CD8-positive, alpha-beta memory T cell (primary cell): ENCODE data around the gene P4HA2. TPM values are rescaled to one million over a fixed set of nuclear protein-coding genes. Genes with fewer than 3 reads are reported as not detected.
"Not testable (repeated sequence)": the region's sequence is repeated elsewhere in the genome, so short reads cannot be mapped to it uniquely, and the experiment has no call there.

Experiments used
- CTCF ChIA-PET: fragments of 350-600 bp; sonication (Branson Sonifier 250); formaldehyde crosslinking; loops from one replicate; lab custom pipeline; 2021; ENCODE audit warnings: antibody characterized with exemption; lab: Charles Lee
- POLR2A ChIA-PET: fragments of 350-600 bp; sonication (Branson Sonifier 250); formaldehyde crosslinking; loops from one replicate; lab custom pipeline; 2021; ENCODE audit warnings: antibody characterized with exemption; lab: Charles Lee
- DNase-seq, 5 donors: peaks; one replicate each; pipeline versions ENCODE4 v3.0.0 to v3.0.0-alpha.2; 2020 to 2022; ENCODE audit warnings: mixed read lengths in 1 of 5
- H3K27ac ChIP-seq: one replicate; pipeline ENCODE4 v1.7.0; 2013; ENCODE audit warnings: low read depth, mild to moderate bottlenecking, low read length, moderate library complexity
- H3K27me3 ChIP-seq: 2 replicates; pipeline ENCODE4 v1.7.0; 2013; ENCODE audit warnings: low read length, mild to moderate bottlenecking; ENCODE audit not compliant: insufficient read depth, poor library complexity, severe bottlenecking
- H3K36me3 ChIP-seq: 2 replicates; pipeline ENCODE4 v1.7.0; 2013; ENCODE audit warnings: mild to moderate bottlenecking, low read length, moderate library complexity; ENCODE audit not compliant: insufficient read depth
- H3K4me1 ChIP-seq: 2 replicates; pipeline ENCODE4 v1.7.0; 2013; ENCODE audit warnings: mild to moderate bottlenecking, low read length, moderate library complexity; ENCODE audit not compliant: insufficient read depth
- H3K4me3 ChIP-seq: 2 replicates; pipeline ENCODE4 v1.7.0; 2013; ENCODE audit warnings: mild to moderate bottlenecking, low read length
- H3K9me3 ChIP-seq: 2 replicates; pipeline ENCODE4 v1.7.0; 2013; ENCODE audit warnings: mild to moderate bottlenecking, low read length
- H3K27ac Mint-ChIP-seq, 8 donors: one replicate each; pipeline ENCODE4 v1.8.0; 2020 to 2021; ENCODE audit warnings: mixed read lengths in 8 of 8, mild to moderate bottlenecking in 6 of 8, inconsistent platforms in 3 of 8, moderate library complexity in 3 of 8
- H3K27me3 Mint-ChIP-seq, 2 donors: one replicate each; pipeline ENCODE4 v1.8.0; 2020 to 2021; ENCODE audit warnings: mixed read lengths in 2 of 2, mild to moderate bottlenecking in 1 of 2, moderate library complexity in 1 of 2
- H3K36me3 Mint-ChIP-seq, 3 donors: one replicate each; pipeline ENCODE4 v1.8.0; 2020 to 2021; ENCODE audit warnings: mixed read lengths in 3 of 3, inconsistent platforms in 1 of 3, mild to moderate bottlenecking in 1 of 3
- H3K4me1 Mint-ChIP-seq, 3 donors: one replicate each; pipeline ENCODE4 v1.8.0; 2020 to 2021; ENCODE audit warnings: mixed read lengths in 3 of 3, inconsistent platforms in 1 of 3, mild to moderate bottlenecking in 1 of 3
- H3K4me3 Mint-ChIP-seq, 7 donors: one replicate each; pipeline ENCODE4 v1.8.0; 2020 to 2021; ENCODE audit warnings: mixed read lengths in 7 of 7, mild to moderate bottlenecking in 6 of 7, moderate library complexity in 4 of 7, inconsistent platforms in 2 of 7
- H3K9me3 Mint-ChIP-seq, 5 donors: one replicate each; pipeline ENCODE4 v1.8.0; 2020 to 2022; ENCODE audit warnings: mixed read lengths in 5 of 5, mild to moderate bottlenecking in 3 of 5, moderate library complexity in 2 of 5, inconsistent platforms in 1 of 5
- polyA plus RNA-seq: library from polyadenylated mRNA; unstranded; fragments of 300-500 nt; fragmentation: Illumina TruSeq; gene quantifications from one replicate; pipeline ENCODE4 v1.2.3, GENCODE V29; 2021
- total RNA-seq, 2 experiments: library from RNA; stranded (reverse); gene quantifications; one replicate each; pipeline ENCODE4 v1.2.3, GENCODE V29; 2021

Gene P4HA2
- total and polyA plus RNA-seq, 3 experiments from 2014 or later, result 7.2 to 7.9 TPM; not detected in 1

DNA sequence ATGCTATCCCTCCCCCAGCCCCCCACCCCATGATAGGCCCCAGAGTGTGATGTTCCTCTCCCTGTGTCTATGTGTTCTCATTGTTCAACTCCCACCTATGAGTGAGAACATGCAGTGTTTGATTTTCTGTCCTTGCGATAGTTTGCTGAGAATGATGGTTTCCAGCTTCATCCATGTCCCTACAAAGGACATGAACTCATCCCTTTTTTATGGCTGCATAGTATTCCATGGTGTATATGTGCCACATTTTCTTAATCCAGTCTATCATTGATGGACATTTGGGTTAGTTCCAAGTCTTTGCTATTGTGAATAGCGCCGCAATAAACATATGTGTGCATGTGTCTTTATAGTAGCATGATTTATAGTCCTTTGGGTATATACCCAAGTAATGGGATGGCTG is 82.3 kb downstream of the P4HA2 start:
- H3K36me3 ChIP-seq, POLR2A ChIA-PET, H3K4me1 ChIP-seq, H3K27me3 ChIP-seq, H3K4me3 ChIP-seq, H3K4me3 Mint-ChIP-seq, H3K27ac Mint-ChIP-seq, CTCF ChIA-PET, H3K4me1 Mint-ChIP-seq, DNase-seq, H3K27ac ChIP-seq, H3K27me3 Mint-ChIP-seq, H3K9me3 ChIP-seq: not testable (repeated sequence)
- H3K9me3 Mint-ChIP-seq, result peaks cover 19 to 34% (median 27%) of the 10 kb centered on the region in 5 donors
- peaks cover 0 to 16% (median 5%) of the 10 kb centered on the region in 3 donors for H3K36me3 Mint-ChIP-seq

DNA sequence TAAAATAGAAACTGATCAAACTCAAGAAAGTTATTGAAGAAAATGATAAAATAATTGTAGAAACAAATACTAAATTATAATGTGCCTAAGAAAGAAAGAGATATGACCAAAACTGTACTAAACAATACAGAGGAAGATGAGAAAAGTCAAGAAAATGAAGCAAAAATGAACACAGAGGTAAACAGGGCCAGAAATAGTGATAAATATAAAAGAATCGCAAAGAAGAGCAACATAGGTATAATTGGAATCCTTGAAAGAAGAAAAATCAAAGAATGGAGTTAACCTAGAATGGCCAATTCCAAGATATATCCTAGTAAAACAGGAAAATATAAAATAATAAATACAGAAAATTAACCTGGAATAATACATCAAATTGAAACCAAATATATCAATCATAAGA is 84.5 kb downstream of the P4HA2 start:
- POLR2A ChIA-PET, result no interaction called here
- DNase-seq, result no peak
- peaks cover 0 to 27% (median 5%) of the 10 kb centered on the region in 3 donors for H3K36me3 Mint-ChIP-seq

DNA sequence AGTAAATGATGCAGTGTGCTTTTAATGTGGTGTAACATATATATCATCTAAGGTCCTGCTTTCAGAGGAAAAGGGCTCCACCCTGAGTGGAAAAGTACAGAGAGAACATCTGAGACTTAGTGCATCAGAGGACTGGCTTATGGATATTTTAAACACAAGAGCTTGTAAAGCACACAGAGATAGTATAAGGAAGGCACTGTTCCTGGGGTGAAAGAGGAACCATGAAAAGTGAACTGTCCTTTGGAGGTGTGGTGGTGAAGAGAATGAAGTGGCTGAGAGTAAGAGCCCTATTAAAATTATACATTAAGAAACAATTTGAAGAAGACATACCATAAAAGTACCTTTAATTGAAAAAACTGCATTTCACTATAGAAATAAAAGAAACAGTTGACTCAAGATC is 85.2 kb downstream of the P4HA2 start:
- no peaks in the 10 kb centered on the region for H3K27me3 ChIP-seq
- Mint-ChIP-seq H3K27me3 (peaks cover 2 to 8% of the 10 kb centered on the region in 2 donors), H3K9me3 (peaks cover 22 to 36% (median 30%) of the 10 kb centered on the region in 5 donors), H3K36me3 (peaks cover 0 to 27% (median 5%) of the 10 kb centered on the region in 3 donors), H3K27ac (no peak overlapping the region), H3K4me1 (no peaks in the 10 kb centered on the region), H3K4me3 (no peak overlapping the region)
- H3K27ac ChIP-seq, result no peak overlapping the region
- ChIA-PET POLR2A (no interaction called here), CTCF (no interaction called here)
- DNase-seq, result no peak
- H3K4me1 ChIP-seq, result no peaks in the 10 kb centered on the region
- H3K36me3 ChIP-seq, result no peaks in the 10 kb centered on the region
- peaks cover 8% of the 10 kb centered on the region for H3K9me3 ChIP-seq
- no peak overlapping the region for H3K4me3 ChIP-seq

More for the DNA sequence above, 84.5 kb downstream of the P4HA2 start:
- Mint-ChIP-seq H3K4me3 (no peak overlapping the region), H3K4me1 (no peaks in the 10 kb centered on the region), H3K27me3 (peaks cover 2 to 8% of the 10 kb centered on the region in 2 donors), H3K9me3 (peaks cover 22 to 36% (median 30%) of the 10 kb centered on the region in 5 donors), H3K27ac (no peak overlapping the region)
- H3K4me1 ChIP-seq, result no peaks in the 10 kb centered on the region
- no peaks in the 10 kb centered on the region for H3K27me3 ChIP-seq
- CTCF ChIA-PET, result no interaction called here
- no peaks in the 10 kb centered on the region for H3K36me3 ChIP-seq
- H3K9me3 ChIP-seq, result peaks cover 8% of the 10 kb centered on the region
- no peak overlapping the region for H3K4me3 ChIP-seq
- H3K27ac ChIP-seq, result no peak overlapping the region

Other genes starting within 250 kb of the P4HA2 start
- gene ACSL6, start 216.2 kb downstream of the P4HA2 start, total RNA-seq, result 10 to 100 TPM; 21.8 to 22.7 TPM
- gene ACSL6, start 216.2 kb downstream of the P4HA2 start, polyA plus RNA-seq, result 20.7 TPM
- gene IL3, start 167.2 kb downstream of the P4HA2 start, total RNA-seq, result 10 to 100 TPM; 69.7 to 71.9 TPM
- not detected for gene IL3, start 167.2 kb downstream of the P4HA2 start, polyA plus RNA-seq
- gene CSF2, start 154.1 kb downstream of the P4HA2 start, total RNA-seq, result 100 to 1,000 TPM; 393 to 409 TPM
- gene CSF2, start 154.1 kb downstream of the P4HA2 start, polyA plus RNA-seq, result not detected
- 1 to 10 TPM in 1 of 2 experiments, under 1 TPM in 1; 0.39 to 1.4 TPM for gene PDLIM4, start 29.8 kb upstream of the P4HA2 start, total RNA-seq
- not detected for gene PDLIM4, start 29.8 kb upstream of the P4HA2 start, polyA plus RNA-seq
- 1 to 10 TPM; 2.6 to 2.9 TPM for gene SLC22A4, start 66.5 kb upstream of the P4HA2 start, total RNA-seq
- 0.15 TPM for gene SLC22A4, start 66.5 kb upstream of the P4HA2 start, polyA plus RNA-seq
- gene SLC22A5, start 141.9 kb upstream of the P4HA2 start, total RNA-seq, result 1 to 10 TPM; 5.2 to 5.9 TPM
- gene SLC22A5, start 141.9 kb upstream of the P4HA2 start, polyA plus RNA-seq, result 2.5 TPM